Measurements from ENCODE around the gene KLF15.

The KLF15 gene

DNA sequence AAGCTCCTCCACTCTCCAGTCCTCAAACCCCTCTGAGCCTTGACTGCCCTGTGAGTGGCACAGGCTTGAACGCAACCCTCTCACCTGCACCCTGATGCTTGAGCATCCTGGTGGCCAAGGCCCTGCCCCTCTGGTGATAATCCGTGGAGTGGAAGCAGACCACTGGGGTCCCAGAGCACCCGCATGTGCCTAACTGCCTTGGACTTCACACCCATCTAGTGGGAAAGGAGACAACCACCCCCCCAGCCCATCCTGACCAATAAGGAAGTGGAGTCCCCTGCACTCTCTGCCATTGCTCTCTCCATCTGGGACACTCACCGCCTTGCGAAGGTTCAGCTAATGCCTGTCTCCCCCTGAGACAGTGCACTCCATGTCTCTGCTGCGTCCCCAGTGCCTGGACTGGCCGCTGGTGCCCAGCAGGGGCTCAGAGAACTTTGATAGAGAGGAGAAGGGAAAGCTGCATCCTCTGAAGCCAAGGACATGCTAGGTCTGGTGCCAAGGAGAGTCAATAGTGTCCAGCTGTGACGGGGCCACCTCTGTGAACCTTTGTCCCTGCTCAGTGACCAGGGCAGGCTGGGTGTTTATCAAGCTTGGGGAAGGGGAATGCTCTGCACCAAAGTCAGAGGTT, 3.4 kb downstream of the KLF15 start:
- Mint-ChIP-seq H3K4me3 (no peak overlapping the region), H3K4me1 (peaks cover 38% of the 10 kb centered on the region), H3K9me3 (no peaks in the 10 kb centered on the region), H3K36me3 (ENCODE audit: low read depth) (peaks cover 4% of the 10 kb centered on the region), H3K27ac (no peak overlapping the region), H3K27me3 (ENCODE audit: low read depth, poor library complexity) (peaks cover 9% of the 10 kb centered on the region)
- no peak for DNase-seq
- TF ChIP-seq, protein P1, sequence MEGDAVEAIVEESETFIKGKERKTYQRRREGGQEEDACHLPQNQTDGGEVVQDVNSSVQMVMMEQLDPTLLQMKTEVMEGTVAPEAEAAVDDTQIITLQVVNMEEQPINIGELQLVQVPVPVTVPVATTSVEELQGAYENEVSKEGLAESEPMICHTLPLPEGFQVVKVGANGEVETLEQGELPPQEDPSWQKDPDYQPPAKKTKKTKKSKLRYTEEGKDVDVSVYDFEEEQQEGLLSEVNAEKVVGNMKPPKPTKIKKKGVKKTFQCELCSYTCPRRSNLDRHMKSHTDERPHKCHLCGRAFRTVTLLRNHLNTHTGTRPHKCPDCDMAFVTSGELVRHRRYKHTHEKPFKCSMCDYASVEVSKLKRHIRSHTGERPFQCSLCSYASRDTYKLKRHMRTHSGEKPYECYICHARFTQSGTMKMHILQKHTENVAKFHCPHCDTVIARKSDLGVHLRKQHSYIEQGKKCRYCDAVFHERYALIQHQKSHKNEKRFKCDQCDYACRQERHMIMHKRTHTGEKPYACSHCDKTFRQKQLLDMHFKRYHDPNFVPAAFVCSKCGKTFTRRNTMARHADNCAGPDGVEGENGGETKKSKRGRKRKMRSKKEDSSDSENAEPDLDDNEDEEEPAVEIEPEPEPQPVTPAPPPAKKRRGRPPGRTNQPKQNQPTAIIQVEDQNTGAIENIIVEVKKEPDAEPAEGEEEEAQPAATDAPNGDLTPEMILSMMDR (IDR thresholded peaks at IDR 0.05) = no peak

DNA sequence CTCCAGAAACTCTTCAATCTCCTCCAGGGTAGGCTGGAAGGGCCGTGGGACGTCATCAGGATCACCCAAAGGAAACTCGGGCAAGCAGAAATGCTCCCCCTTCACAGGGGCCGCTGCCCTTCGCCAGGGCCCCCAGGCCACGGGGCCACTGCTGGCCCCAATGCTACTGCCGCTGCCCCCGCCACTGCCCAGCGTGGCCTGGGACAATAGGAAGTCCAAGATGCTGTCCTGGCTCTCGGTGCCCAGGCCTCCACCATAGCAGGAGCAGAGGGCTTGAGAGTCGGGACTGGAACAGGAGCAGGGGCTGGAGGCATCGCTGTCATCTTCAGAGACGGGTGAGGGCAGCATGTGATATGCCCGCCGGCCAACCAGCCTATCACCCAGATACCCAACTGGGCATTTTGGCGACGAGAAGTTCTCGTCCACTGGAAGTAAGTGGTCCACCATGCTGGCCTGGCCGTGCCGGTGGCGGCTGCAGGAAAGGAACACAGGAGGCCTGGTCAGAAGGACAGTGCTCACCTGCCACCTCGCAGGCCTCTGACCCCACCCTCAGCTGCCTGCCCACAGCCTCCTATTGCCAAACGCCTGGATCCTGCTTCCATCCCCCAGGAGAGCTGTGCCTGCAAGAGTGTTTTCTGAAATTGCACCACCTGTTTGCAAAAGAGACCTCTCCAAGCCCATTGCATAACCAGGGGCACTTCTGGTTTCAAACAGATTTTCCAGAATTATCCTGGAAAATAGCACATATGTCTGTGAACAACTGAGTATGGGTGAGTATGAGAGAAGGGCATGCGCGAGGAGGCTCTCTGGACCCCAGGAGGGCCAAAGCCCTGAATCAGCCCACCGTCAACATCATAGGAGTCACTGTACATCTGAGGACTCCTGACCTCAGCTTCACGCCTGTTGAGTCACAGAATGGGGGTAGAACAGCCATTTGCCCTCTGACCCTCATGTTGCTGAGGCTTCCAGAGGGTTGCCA, 4.4 kb downstream of the KLF15 start:
- no peak for DNase-seq
- Mint-ChIP-seq H3K4me3 (no peak overlapping the region), H3K27ac (no peak overlapping the region), H3K36me3 (ENCODE audit: low read depth) (peaks cover 4% of the 10 kb centered on the region), H3K4me1 (peaks cover 28% of the 10 kb centered on the region), H3K27me3 (ENCODE audit: low read depth, poor library complexity) (no peaks in the 10 kb centered on the region), H3K9me3 (no peaks in the 10 kb centered on the region)
- TF ChIP-seq, protein P1 (IDR thresholded peaks at IDR 0.05) = no peak

DNA sequence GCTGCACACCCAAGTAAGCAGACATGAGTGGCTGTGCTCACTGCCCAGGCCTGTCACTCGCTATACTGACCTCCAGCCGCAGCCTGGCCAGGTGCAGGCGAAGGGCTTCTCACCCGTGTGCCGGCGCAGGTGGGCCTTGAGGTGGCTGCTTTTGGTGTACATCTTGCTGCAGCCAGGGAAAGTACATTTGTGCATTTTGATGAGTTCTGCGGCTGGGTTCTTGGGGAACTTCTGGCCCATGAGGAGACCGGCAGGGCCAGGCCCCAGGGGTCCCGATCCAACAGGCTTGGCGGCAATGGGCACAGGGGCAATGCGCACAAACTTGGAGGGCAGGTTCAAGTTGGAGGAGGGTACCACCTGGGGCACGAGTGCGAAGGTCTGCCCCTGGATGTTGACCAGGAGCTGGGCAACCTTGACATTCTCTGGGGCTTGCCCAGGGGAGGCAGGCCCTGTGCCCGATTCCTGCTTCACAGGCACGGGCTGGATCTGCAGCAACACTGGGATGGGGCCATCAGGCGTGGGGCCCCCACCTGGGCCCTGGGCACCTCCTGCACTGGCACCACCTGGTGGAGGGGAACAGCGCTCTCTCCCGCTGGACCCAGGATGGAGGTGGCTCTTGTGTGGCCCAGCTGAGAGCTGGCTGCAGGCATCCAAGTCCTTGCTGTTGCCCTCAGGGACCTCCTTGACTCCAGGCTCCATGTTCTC, 5.3 kb downstream of the KLF15 start:
- Mint-ChIP-seq H3K4me1 (peaks cover 28% of the 10 kb centered on the region), H3K4me3 (no peak overlapping the region), H3K36me3 (ENCODE audit: low read depth) (peaks cover 4% of the 10 kb centered on the region), H3K9me3 (no peaks in the 10 kb centered on the region), H3K27ac (no peak overlapping the region), H3K27me3 (ENCODE audit: low read depth, poor library complexity) (no peaks in the 10 kb centered on the region)
- TF ChIP-seq, protein P1 (IDR thresholded peaks at IDR 0.05) = no peak
- DNase-seq = no peak

DNA sequence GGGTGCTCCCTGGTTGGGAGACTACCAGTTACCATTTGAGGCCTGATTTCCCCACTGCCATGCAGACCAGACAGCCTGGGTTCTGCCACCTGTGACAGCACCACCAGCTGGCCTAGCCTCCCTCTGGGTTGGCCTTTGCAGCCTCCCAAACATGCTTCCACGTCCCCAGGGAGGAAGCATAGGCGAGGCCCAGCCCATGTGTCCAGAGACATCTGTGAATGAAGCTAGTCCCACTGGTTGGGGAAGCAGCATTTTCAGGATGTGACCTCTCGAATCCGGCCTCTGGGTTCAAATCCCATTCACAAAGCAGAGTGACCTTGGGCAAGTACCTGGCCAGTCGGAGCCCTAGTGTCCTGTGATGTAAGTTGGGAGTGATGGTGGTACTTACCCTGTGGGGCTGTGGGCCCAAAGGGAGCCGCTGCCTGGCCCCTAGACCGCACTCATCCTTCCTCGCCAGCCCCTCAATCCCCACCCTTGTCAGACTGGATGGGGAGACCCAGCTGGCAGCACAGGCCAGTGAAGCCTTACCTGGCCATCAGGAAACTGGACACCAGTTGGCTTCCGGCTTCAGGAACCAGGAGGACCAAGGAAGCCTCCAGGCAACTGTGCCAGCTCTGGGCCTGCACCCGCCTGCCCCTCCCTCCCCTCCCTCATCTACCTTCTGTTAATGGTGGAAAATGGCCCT, 6.0 kb downstream of the KLF15 start:
- Mint-ChIP-seq H3K36me3 (ENCODE audit: low read depth) (peaks cover 4% of the 10 kb centered on the region), H3K4me3 (no peak overlapping the region), H3K4me1 (peaks cover 25% of the 10 kb centered on the region), H3K9me3 (no peaks in the 10 kb centered on the region), H3K27me3 (ENCODE audit: low read depth, poor library complexity) (no peaks in the 10 kb centered on the region), H3K27ac (no peak overlapping the region)
- TF ChIP-seq, protein P1 (IDR thresholded peaks at IDR 0.05) = no peak
- DNase-seq = no peak

DNA sequence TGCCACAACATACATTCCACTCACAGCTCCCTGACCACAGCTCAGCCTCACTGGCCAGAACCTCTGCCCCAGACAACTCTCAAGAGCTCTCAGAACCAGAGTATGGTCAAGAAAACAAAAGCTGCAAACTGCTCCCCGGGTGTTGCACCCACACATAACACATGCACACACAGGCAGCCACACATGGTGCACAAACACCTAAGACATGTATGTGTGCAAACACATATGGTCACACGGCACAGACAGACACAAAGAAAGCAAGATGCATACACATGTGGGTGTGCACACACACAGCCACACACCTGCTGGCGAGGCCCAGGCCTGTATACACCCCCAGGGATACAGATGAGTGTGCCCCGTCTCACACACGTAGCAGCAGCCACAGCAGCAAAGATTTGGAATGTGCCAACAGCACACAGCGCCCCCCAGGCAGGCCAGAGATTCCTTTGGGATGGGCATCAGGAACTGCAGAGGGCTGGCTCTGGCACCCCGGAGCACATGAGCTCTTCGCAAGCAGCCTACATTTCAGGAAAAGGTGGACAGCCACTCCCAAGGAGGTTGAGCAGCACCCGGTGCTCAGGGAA, 6.6 kb downstream of the KLF15 start:
- DNase-seq = no peak
- H3K9me3 Mint-ChIP-seq = no peaks in the 10 kb centered on the region
- no peak overlapping the region for H3K27ac Mint-ChIP-seq
- H3K4me1 Mint-ChIP-seq = peaks cover 21% of the 10 kb centered on the region
- H3K36me3 Mint-ChIP-seq (ENCODE audit: low read depth) = peaks cover 4% of the 10 kb centered on the region
- TF ChIP-seq, protein P1 (IDR thresholded peaks at IDR 0.05) = no peak
- no peaks in the 10 kb centered on the region for H3K27me3 Mint-ChIP-seq (ENCODE audit: low read depth, poor library complexity)
- no peak overlapping the region for H3K4me3 Mint-ChIP-seq

Data from nephron progenitor cell (in vitro differentiated cells).